PFSK-1 (cell line): Measurements from ENCODE around the gene SIGLEC11. TPM values are rescaled to one million over a fixed set of nuclear protein-coding genes. Genes with fewer than 3 reads are reported as not detected.
"Not testable (repeated sequence)": the region's sequence is repeated elsewhere in the genome, so short reads cannot be mapped to it uniquely, and the experiment has no call there.

Source experiments
- FOXP2 ChIP-seq: optimal IDR thresholded peaks from 2 replicates; pipeline ENCODE3; 2011; ENCODE audit warnings: borderline replicate concordance, control low read depth, inconsistent platforms; ENCODE audit not compliant: insufficient read depth; ENCODE audit errors: extremely low read length, extremely low read depth
- POLR2AphosphoS5 ChIP-seq: IDR thresholded peaks from 2 replicates; pipeline ENCODE4 v1.6.1; 2012; ENCODE audit warnings: low read depth, mild to moderate bottlenecking, control low read depth, low read length, moderate library complexity
- REST ChIP-seq, 2 experiments: IDR thresholded peaks; 2 replicates each; pipeline versions ENCODE4 v1.6.1 to v1.8.0; 2011 to 2012; ENCODE audit warnings: low read depth in 2 of 2, low read length in 2 of 2, control low read depth in 1 of 2, inconsistent platforms in 1 of 2, mild to moderate bottlenecking in 1 of 2, moderate library complexity in 1 of 2; ENCODE audit not compliant: insufficient read depth in 1 of 2
- SIN3A ChIP-seq: IDR thresholded peaks from 2 replicates; pipeline ENCODE4 v1.6.1; 2012; ENCODE audit warnings: mild to moderate bottlenecking, low read length, moderate library complexity, borderline replicate concordance; ENCODE audit not compliant: insufficient read depth
- TAF1 ChIP-seq: IDR thresholded peaks from 2 replicates; pipeline ENCODE4 v1.6.1; 2012; ENCODE audit warnings: low read length, control low read depth, borderline replicate concordance; ENCODE audit not compliant: insufficient read depth
- polyA plus RNA-seq: library from polyadenylated mRNA; unstranded; fragments of >200 nt; gene quantifications from one replicate; pipeline ENCODE4 v1.2.1, GENCODE V29; 2012; ENCODE audit warnings: low read depth, missing spikeins; ENCODE audit not compliant: insufficient read length

Gene SIGLEC11
- polyA plus RNA-seq = not detected

- not testable (repeated sequence) for TF ChIP-seq REST (IDR thresholded peaks at IDR 0.05; ENCODE audit: insufficient read depth in 1 of 2, low read depth in 2 of 2, low read length in 2 of 2); POLR2AphosphoS5; TAF1
Measured at GRCh38 chr19:49960980-49961379, at the start of gene SIGLEC11. TSS of gene SIGLEC11 (minus strand) at chr19:49961172. CDS start at chr19:49961081, 91 bp downstream.

- no peak for TF ChIP-seq POLR2AphosphoS5
- no peak for TF ChIP-seq TAF1
- TF ChIP-seq FOXP2 = no peak
- TF ChIP-seq SIN3A = no peak
- no peak for TF ChIP-seq REST (IDR thresholded peaks at IDR 0.05; ENCODE audit: insufficient read depth in 1 of 2, low read depth in 2 of 2, low read length in 2 of 2)
Measured at GRCh38 chr19:50008532-50008931, 47.6 kb upstream of the SIGLEC11 start.

- TF ChIP-seq REST (IDR thresholded peaks at IDR 0.05; ENCODE audit: insufficient read depth in 1 of 2, low read depth in 2 of 2, low read length in 2 of 2) = no peak
- no peak for TF ChIP-seq FOXP2
- no peak for TF ChIP-seq POLR2AphosphoS5
- TF ChIP-seq TAF1 = no peak
- TF ChIP-seq SIN3A = no peak
Measured at GRCh38 chr19:50007947-50008346, 47.0 kb upstream of the SIGLEC11 start.

- TF ChIP-seq TAF1 = no peak
- TF ChIP-seq POLR2AphosphoS5 = no peak
- no peak for TF ChIP-seq SIN3A
- TF ChIP-seq REST (IDR thresholded peaks at IDR 0.05; ENCODE audit: insufficient read depth in 1 of 2, low read depth in 2 of 2, low read length in 2 of 2) = no peak
- no peak for TF ChIP-seq FOXP2
Measured at GRCh38 chr19:50007170-50007569, 46.2 kb upstream of the SIGLEC11 start.

GRCh38 chr19:50005428-50005827 is 44.5 kb upstream of the SIGLEC11 start:
- TF ChIP-seq FOXP2 = no peak
